SK-N-SH treated with all-trans-retinoic acid at 6 μM for 48 hours (cell line): ENCODE data around the gene CBX1.

Source experiments
- ATAC-seq: fragments of 200-7000 bp; cut with Tn5 transposase; 3 replicates; pipeline ENCODE4 v1.9.1; 2020; ENCODE audit warnings: mild to moderate bottlenecking, moderate library complexity
- ARNTL ChIP-seq: fragments of 450-650 bp; formaldehyde crosslinking; IDR thresholded peaks from 2 replicates; pipeline ENCODE4 v1.5.0; 2020; ENCODE audit warnings: low read depth, mild to moderate bottlenecking, moderate library complexity, borderline replicate concordance
- BACH2 ChIP-seq: fragments of 250-450 bp; sonication (Bioruptor Pico); IDR thresholded peaks from 2 replicates; pipeline ENCODE4 v1.9.0; 2021; ENCODE audit warnings: mild to moderate bottlenecking, borderline replicate concordance
- CREB5 ChIP-seq: fragments of 250-450 bp; sonication (Bioruptor Pico); IDR thresholded peaks from 2 replicates; pipeline ENCODE4 v1.5.1; 2020; ENCODE audit warnings: low read depth, mild to moderate bottlenecking, moderate library complexity
- CSDC2 ChIP-seq: fragments of 250-450 bp; sonication (Bioruptor Pico); IDR thresholded peaks from 2 replicates; pipeline ENCODE4 v1.5.0; 2020; ENCODE audit warnings: mild to moderate bottlenecking, moderate library complexity
- CSRNP3 ChIP-seq: fragments of 250-450 bp; sonication (Bioruptor Pico); IDR thresholded peaks from 2 replicates; pipeline ENCODE4 v1.5.1; 2021; ENCODE audit warnings: mild to moderate bottlenecking, moderate library complexity
- ESRRG ChIP-seq: fragments of 250-450 bp; sonication (Bioruptor Pico); IDR thresholded peaks from 2 replicates; pipeline ENCODE4 v1.6.1; 2021; ENCODE audit warnings: mild to moderate bottlenecking
- GLIS3 ChIP-seq: fragments of 250-450 bp; sonication (Bioruptor Pico); IDR thresholded peaks from 2 replicates; pipeline ENCODE4 v1.5.0; 2020; ENCODE audit warnings: mild to moderate bottlenecking, moderate library complexity
- ISL1 ChIP-seq: fragments of 250-450 bp; sonication (Bioruptor Pico); IDR thresholded peaks from 2 replicates; pipeline ENCODE4 v2.1.2; 2022; ENCODE audit warnings: mild to moderate bottlenecking, moderate library complexity
- OSR1 ChIP-seq: fragments of 250-450 bp; sonication (Bioruptor Pico); IDR thresholded peaks from 2 replicates; pipeline ENCODE4 v1.8.0; 2022; ENCODE audit warnings: moderate library complexity, mild to moderate bottlenecking, inconsistent platforms
- PPARA ChIP-seq: fragments of 250-450 bp; sonication (Bioruptor Pico); IDR thresholded peaks from 2 replicates; pipeline ENCODE4 v1.5.0; 2020; ENCODE audit warnings: mild to moderate bottlenecking, borderline replicate concordance
- SNAI2 ChIP-seq: fragments of 250-450 bp; sonication (Bioruptor Pico); IDR thresholded peaks from 2 replicates; pipeline ENCODE4 v1.5.0; 2020; ENCODE audit warnings: mild to moderate bottlenecking, moderate library complexity
- TCF4 ChIP-seq: fragments of 250-450 bp; sonication (Bioruptor Pico); IDR thresholded peaks from 2 replicates; pipeline ENCODE4 v1.8.0; 2021; ENCODE audit warnings: mild to moderate bottlenecking, moderate library complexity, borderline replicate concordance
- TOX ChIP-seq: fragments of 250-450 bp; sonication (Bioruptor Pico); IDR thresholded peaks from 2 replicates; pipeline ENCODE4 v1.8.0; 2021; ENCODE audit warnings: mild to moderate bottlenecking, moderate library complexity, borderline replicate concordance
- ZFP3 ChIP-seq: fragments of 250-450 bp; sonication (Bioruptor Pico); IDR thresholded peaks from 2 replicates; pipeline ENCODE4 v1.5.0; 2020; ENCODE audit warnings: mild to moderate bottlenecking, moderate library complexity
- ZFP30 ChIP-seq: fragments of 450-650 bp; formaldehyde crosslinking; IDR thresholded peaks from 2 replicates; pipeline ENCODE4 v1.5.0; 2022; ENCODE audit warnings: mild to moderate bottlenecking, moderate library complexity
- ZNF565 ChIP-seq: fragments of 450-650 bp; formaldehyde crosslinking; conservative IDR thresholded peaks from 2 replicates; pipeline ENCODE4 v1.5.0; 2020; ENCODE audit warnings: low read depth, mild to moderate bottlenecking, moderate library complexity
- ZNF70 ChIP-seq: fragments of 450-650 bp; formaldehyde crosslinking; IDR thresholded peaks from 2 replicates; pipeline ENCODE4 v1.5.0; 2020; ENCODE audit warnings: mild to moderate bottlenecking, moderate library complexity
- TF ChIP-seq, protein P1 (sequence below): fragments of 250-450 bp; sonication (Bioruptor Pico); IDR thresholded peaks from 2 replicates; pipeline ENCODE4 v1.8.0; 2020; ENCODE audit warnings: mild to moderate bottlenecking, moderate library complexity, borderline replicate concordance
- TF ChIP-seq, protein P2 (sequence below): fragments of 250-450 bp; sonication (Bioruptor Pico); IDR thresholded peaks from 2 replicates; pipeline ENCODE4 v1.8.0; 2021; ENCODE audit warnings: low read depth, mild to moderate bottlenecking, moderate library complexity, borderline replicate concordance

CBX1 gene

DNA sequence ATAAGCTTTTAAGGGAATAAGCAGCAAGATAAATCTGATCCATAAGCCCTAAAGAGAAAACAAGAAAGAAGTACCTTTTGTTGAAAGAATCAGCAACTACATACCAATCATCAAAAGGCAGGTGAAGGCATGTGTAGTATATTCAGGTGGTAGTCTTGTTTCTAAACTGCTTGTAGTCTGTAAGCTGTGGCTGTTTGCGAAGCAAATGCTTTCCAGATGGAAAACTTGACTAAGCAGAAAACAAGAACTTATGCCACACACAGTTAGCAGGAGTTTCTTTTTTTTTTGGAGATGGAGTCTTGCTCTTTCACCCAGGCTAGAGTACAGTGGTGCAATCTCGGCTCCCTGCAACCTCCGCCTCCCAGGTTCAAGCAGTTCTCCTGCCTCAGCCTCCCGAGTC, 5.7 kb downstream of the CBX1 start:
- TF ChIP-seq ZNF70, result no peak
- TF ChIP-seq ZFP3 (CRISPR knock-in tag), result no peak
- no peak for TF ChIP-seq BACH2 (CRISPR knock-in tag)
- TF ChIP-seq GLIS3 (CRISPR knock-in tag), result no peak
- TF ChIP-seq ZNF565 (CRISPR knock-in tag), result no peak
- TF ChIP-seq ESRRG (CRISPR knock-in tag), result no peak
- TF ChIP-seq TOX (CRISPR knock-in tag), result no peak
- TF ChIP-seq ISL1, result no peak
- TF ChIP-seq, protein P1, sequence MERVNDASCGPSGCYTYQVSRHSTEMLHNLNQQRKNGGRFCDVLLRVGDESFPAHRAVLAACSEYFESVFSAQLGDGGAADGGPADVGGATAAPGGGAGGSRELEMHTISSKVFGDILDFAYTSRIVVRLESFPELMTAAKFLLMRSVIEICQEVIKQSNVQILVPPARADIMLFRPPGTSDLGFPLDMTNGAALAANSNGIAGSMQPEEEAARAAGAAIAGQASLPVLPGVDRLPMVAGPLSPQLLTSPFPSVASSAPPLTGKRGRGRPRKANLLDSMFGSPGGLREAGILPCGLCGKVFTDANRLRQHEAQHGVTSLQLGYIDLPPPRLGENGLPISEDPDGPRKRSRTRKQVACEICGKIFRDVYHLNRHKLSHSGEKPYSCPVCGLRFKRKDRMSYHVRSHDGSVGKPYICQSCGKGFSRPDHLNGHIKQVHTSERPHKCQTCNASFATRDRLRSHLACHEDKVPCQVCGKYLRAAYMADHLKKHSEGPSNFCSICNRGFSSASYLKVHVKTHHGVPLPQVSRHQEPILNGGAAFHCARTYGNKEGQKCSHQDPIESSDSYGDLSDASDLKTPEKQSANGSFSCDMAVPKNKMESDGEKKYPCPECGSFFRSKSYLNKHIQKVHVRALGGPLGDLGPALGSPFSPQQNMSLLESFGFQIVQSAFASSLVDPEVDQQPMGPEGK (CRISPR knock-in tag), result no peak
- no peak for TF ChIP-seq TCF4 (CRISPR knock-in tag)
- TF ChIP-seq OSR1 (CRISPR knock-in tag), result no peak
- no peak for TF ChIP-seq ARNTL (CRISPR knock-in tag)
- TF ChIP-seq, protein P2, sequence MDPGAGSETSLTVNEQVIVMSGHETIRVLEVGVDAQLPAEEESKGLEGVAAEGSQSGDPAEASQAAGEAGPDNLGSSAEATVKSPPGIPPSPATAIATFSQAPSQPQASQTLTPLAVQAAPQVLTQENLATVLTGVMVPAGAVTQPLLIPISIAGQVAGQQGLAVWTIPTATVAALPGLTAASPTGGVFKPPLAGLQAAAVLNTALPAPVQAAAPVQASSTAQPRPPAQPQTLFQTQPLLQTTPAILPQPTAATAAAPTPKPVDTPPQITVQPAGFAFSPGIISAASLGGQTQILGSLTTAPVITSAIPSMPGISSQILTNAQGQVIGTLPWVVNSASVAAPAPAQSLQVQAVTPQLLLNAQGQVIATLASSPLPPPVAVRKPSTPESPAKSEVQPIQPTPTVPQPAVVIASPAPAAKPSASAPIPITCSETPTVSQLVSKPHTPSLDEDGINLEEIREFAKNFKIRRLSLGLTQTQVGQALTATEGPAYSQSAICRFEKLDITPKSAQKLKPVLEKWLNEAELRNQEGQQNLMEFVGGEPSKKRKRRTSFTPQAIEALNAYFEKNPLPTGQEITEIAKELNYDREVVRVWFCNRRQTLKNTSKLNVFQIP (CRISPR knock-in tag), result no peak

GRCh38 chr17:48093341-48094045, 7.8 kb downstream of the CBX1 start:
- ATAC-seq, result no peak
- no peak for TF ChIP-seq ZNF565 (CRISPR knock-in tag)
- TF ChIP-seq, protein P1 (CRISPR knock-in tag), result no peak
- no peak for TF ChIP-seq ESRRG (CRISPR knock-in tag)
- TF ChIP-seq, protein P2 (CRISPR knock-in tag), result no peak
- TF ChIP-seq BACH2 (CRISPR knock-in tag), result no peak
- TF ChIP-seq CREB5 (CRISPR knock-in tag), result no peak
- TF ChIP-seq ZNF70, result no peak
- TF ChIP-seq GLIS3 (CRISPR knock-in tag), result no peak
- TF ChIP-seq ISL1, result no peak
- TF ChIP-seq SNAI2 (CRISPR knock-in tag), result no peak
- TF ChIP-seq ZFP30 (CRISPR knock-in tag), result no peak
- TF ChIP-seq TCF4 (CRISPR knock-in tag), result no peak
- TF ChIP-seq PPARA (CRISPR knock-in tag), result no peak
- no peak for TF ChIP-seq CSDC2
- no peak for TF ChIP-seq CSRNP3 (CRISPR knock-in tag)
- no peak for TF ChIP-seq ZFP3 (CRISPR knock-in tag)

More for the DNA sequence above, 5.7 kb downstream of the CBX1 start:
- ATAC-seq, result no peak
